ENCODE data around the gene SRGAP3.

The SRGAP3 gene

GRCh38 chr3:9276761-9277370 lies 27.4 kb upstream of the SRGAP3 start:
- intact Hi-C loops (cut with micrococcal nuclease), result no loop called here
- Mint-ChIP-seq H3K4me3 (no peak overlapping the region), H3K27me3 (peaks cover 4% of the 10 kb centered on the region), H3K9me3 (peaks cover 9% of the 10 kb centered on the region), H3K27ac (no peak overlapping the region), H3K36me3 (ENCODE audit: low read depth) (no peaks in the 10 kb centered on the region), H3K4me1 (ENCODE audit: low read depth) (no peaks in the 10 kb centered on the region)

GRCh38 chr3:9271903-9272302 lies 22.5 kb upstream of the SRGAP3 start:
- peaks cover 9% of the 10 kb centered on the region for H3K9me3 Mint-ChIP-seq
- H3K4me1 Mint-ChIP-seq (ENCODE audit: low read depth), result no peaks in the 10 kb centered on the region
- no peak overlapping the region for H3K27ac Mint-ChIP-seq
- intact Hi-C loops (cut with micrococcal nuclease), result no loop called here
- H3K27me3 Mint-ChIP-seq, result peaks cover 4% of the 10 kb centered on the region
- H3K4me3 Mint-ChIP-seq, result no peak overlapping the region
- no peaks in the 10 kb centered on the region for H3K36me3 Mint-ChIP-seq (ENCODE audit: low read depth)

- H3K9me3 Mint-ChIP-seq, result peaks cover 9% of the 10 kb centered on the region
- H3K4me1 Mint-ChIP-seq (ENCODE audit: low read depth), result no peaks in the 10 kb centered on the region
- H3K27ac Mint-ChIP-seq, result no peak overlapping the region
- H3K4me3 Mint-ChIP-seq, result no peak overlapping the region
- intact Hi-C loops (cut with micrococcal nuclease), result no loop called here
- H3K27me3 Mint-ChIP-seq, result peaks cover 4% of the 10 kb centered on the region
- H3K36me3 Mint-ChIP-seq (ENCODE audit: low read depth), result no peaks in the 10 kb centered on the region
These were observed 21.3 kb upstream of the SRGAP3 start for GRCh38 chr3:9270704-9271103.

- no peaks in the 10 kb centered on the region for H3K9me3 Mint-ChIP-seq
- H3K27me3 Mint-ChIP-seq, result peaks cover 5% of the 10 kb centered on the region
- H3K4me1 Mint-ChIP-seq (ENCODE audit: low read depth), result no peaks in the 10 kb centered on the region
- H3K27ac Mint-ChIP-seq, result no peak overlapping the region
- H3K4me3 Mint-ChIP-seq, result no peak overlapping the region
- no peaks in the 10 kb centered on the region for H3K36me3 Mint-ChIP-seq (ENCODE audit: low read depth)
- intact Hi-C loops (cut with micrococcal nuclease), result no loop called here
These were observed 17.3 kb upstream of the SRGAP3 start for GRCh38 chr3:9266716-9267115.

GRCh38 chr3:9260305-9260704 lies 10.9 kb upstream of the SRGAP3 start:
- H3K9me3 Mint-ChIP-seq, result peaks cover 5% of the 10 kb centered on the region
- peaks cover 11% of the 10 kb centered on the region for H3K27me3 Mint-ChIP-seq
- H3K4me3 Mint-ChIP-seq, result no peak overlapping the region
- H3K36me3 Mint-ChIP-seq (ENCODE audit: low read depth), result no peaks in the 10 kb centered on the region
- H3K4me1 Mint-ChIP-seq (ENCODE audit: low read depth), result no peaks in the 10 kb centered on the region
- no peak overlapping the region for H3K27ac Mint-ChIP-seq
- intact Hi-C loops (cut with micrococcal nuclease), result no loop called here

- intact Hi-C loops (cut with micrococcal nuclease), result no loop called here
- no peak overlapping the region for H3K4me3 Mint-ChIP-seq
These were observed 7.6 kb upstream of the SRGAP3 start for GRCh38 chr3:9257092-9257491.

GRCh38 chr3:9255976-9256375 lies 6.5 kb upstream of the SRGAP3 start:
- peaks cover 4% of the 10 kb centered on the region for H3K4me1 Mint-ChIP-seq (ENCODE audit: low read depth)
- peaks cover 5% of the 10 kb centered on the region for H3K9me3 Mint-ChIP-seq
- no peak overlapping the region for H3K4me3 Mint-ChIP-seq
- H3K36me3 Mint-ChIP-seq (ENCODE audit: low read depth), result no peaks in the 10 kb centered on the region
- intact Hi-C loops (cut with micrococcal nuclease), result no loop called here
- H3K27ac Mint-ChIP-seq, result no peak overlapping the region
- H3K27me3 Mint-ChIP-seq, result peaks cover 7% of the 10 kb centered on the region

More at GRCh38 chr3:9257092-9257491, 7.6 kb upstream of the SRGAP3 start:
- Mint-ChIP-seq H3K27ac (no peak overlapping the region), H3K36me3 (ENCODE audit: low read depth) (no peaks in the 10 kb centered on the region), H3K4me1 (ENCODE audit: low read depth) (no peaks in the 10 kb centered on the region), H3K9me3 (peaks cover 5% of the 10 kb centered on the region), H3K27me3 (peaks cover 9% of the 10 kb centered on the region)

- intact Hi-C loops (cut with micrococcal nuclease), result no loop called here
- peaks cover 16% of the 10 kb centered on the region for H3K4me1 Mint-ChIP-seq (ENCODE audit: low read depth)
- no peaks in the 10 kb centered on the region for H3K36me3 Mint-ChIP-seq (ENCODE audit: low read depth)
- H3K27ac Mint-ChIP-seq, result no peak overlapping the region
- peaks cover 5% of the 10 kb centered on the region for H3K9me3 Mint-ChIP-seq
- H3K27me3 Mint-ChIP-seq, result peaks cover 6% of the 10 kb centered on the region
- H3K4me3 Mint-ChIP-seq, result no peak overlapping the region
These were observed 5.3 kb upstream of the SRGAP3 start for GRCh38 chr3:9254764-9255163.

GRCh38 chr3:9253327-9253726 lies 3.9 kb upstream of the SRGAP3 start:
- Mint-ChIP-seq H3K36me3 (ENCODE audit: low read depth) (no peaks in the 10 kb centered on the region), H3K27me3 (peaks cover 8% of the 10 kb centered on the region), H3K27ac (no peak overlapping the region), H3K4me1 (ENCODE audit: low read depth) (peaks cover 30% of the 10 kb centered on the region), H3K4me3 (no peak overlapping the region), H3K9me3 (peaks cover 5% of the 10 kb centered on the region)
- intact Hi-C loops (cut with micrococcal nuclease), result no loop called here

GRCh38 chr3:9251055-9251786 lies 1.8 kb upstream of the SRGAP3 start:
- intact Hi-C loops (cut with micrococcal nuclease), result no loop called here
- peaks cover 41% of the 10 kb centered on the region for H3K4me1 Mint-ChIP-seq (ENCODE audit: low read depth)

GRCh38 chr3:9250236-9250635 lies 790 bp upstream of the SRGAP3 start:
- Mint-ChIP-seq H3K36me3 (ENCODE audit: low read depth) (no peaks in the 10 kb centered on the region), H3K9me3 (no peaks in the 10 kb centered on the region), H3K27me3 (peaks cover 10% of the 10 kb centered on the region), H3K4me3 (no peak overlapping the region), H3K27ac (peak overlapping the region; percentile 77), H3K4me1 (ENCODE audit: low read depth) (peaks cover 41% of the 10 kb centered on the region)
- intact Hi-C loops (cut with micrococcal nuclease), result no loop called here

More at GRCh38 chr3:9251055-9251786, 1.8 kb upstream of the SRGAP3 start:
- Mint-ChIP-seq H3K27ac (no peak overlapping the region), H3K36me3 (ENCODE audit: low read depth) (no peaks in the 10 kb centered on the region), H3K9me3 (no peaks in the 10 kb centered on the region), H3K4me3 (no peak overlapping the region), H3K27me3 (peaks cover 10% of the 10 kb centered on the region)

GRCh38 chr3:9248522-9249271 lies 749 bp downstream of the SRGAP3 start:
- intact Hi-C loops (cut with micrococcal nuclease), result no loop called here
- Mint-ChIP-seq H3K36me3 (ENCODE audit: low read depth) (no peaks in the 10 kb centered on the region), H3K27ac (peak overlapping the region; percentile 77), H3K27me3 (peaks cover 7% of the 10 kb centered on the region), H3K4me3 (peak overlapping the region; percentile 74), H3K4me1 (ENCODE audit: low read depth) (peaks cover 41% of the 10 kb centered on the region), H3K9me3 (no peaks in the 10 kb centered on the region)

- intact Hi-C loops (cut with micrococcal nuclease), result no loop called here
- H3K27me3 Mint-ChIP-seq, result peaks cover 7% of the 10 kb centered on the region
- no peaks in the 10 kb centered on the region for H3K9me3 Mint-ChIP-seq
- H3K27ac Mint-ChIP-seq, result no peak overlapping the region
- peaks cover 41% of the 10 kb centered on the region for H3K4me1 Mint-ChIP-seq (ENCODE audit: low read depth)
- H3K36me3 Mint-ChIP-seq (ENCODE audit: low read depth), result no peaks in the 10 kb centered on the region
- peak overlapping the region; percentile 74 for H3K4me3 Mint-ChIP-seq
These were observed 1.4 kb downstream of the SRGAP3 start for GRCh38 chr3:9247941-9248521.

- H3K4me1 Mint-ChIP-seq (ENCODE audit: low read depth), result peaks cover 41% of the 10 kb centered on the region
- H3K27ac Mint-ChIP-seq, result no peak overlapping the region
- no peaks in the 10 kb centered on the region for H3K36me3 Mint-ChIP-seq (ENCODE audit: low read depth)
- intact Hi-C loops (cut with micrococcal nuclease), result no loop called here
- H3K4me3 Mint-ChIP-seq, result no peak overlapping the region
- no peaks in the 10 kb centered on the region for H3K9me3 Mint-ChIP-seq
- H3K27me3 Mint-ChIP-seq, result peaks cover 7% of the 10 kb centered on the region
These were observed 2.0 kb downstream of the SRGAP3 start for GRCh38 chr3:9247361-9247940.
